SK-N-SH treated with all-trans-retinoic acid at 6 μM for 48 hours (cell line): Measurements from ENCODE around the gene MAP3K6.

ENCODE experiments used
- ATAC-seq: fragments of 200-7000 bp; cut with Tn5 transposase; 3 replicates; pipeline ENCODE4 v1.9.1; 2020; ENCODE audit warnings: mild to moderate bottlenecking, moderate library complexity
- ARNTL ChIP-seq: fragments of 450-650 bp; formaldehyde crosslinking; IDR thresholded peaks from 2 replicates; pipeline ENCODE4 v1.5.0; 2020; ENCODE audit warnings: low read depth, mild to moderate bottlenecking, moderate library complexity, borderline replicate concordance
- BACH2 ChIP-seq: fragments of 250-450 bp; sonication (Bioruptor Pico); IDR thresholded peaks from 2 replicates; pipeline ENCODE4 v1.9.0; 2021; ENCODE audit warnings: mild to moderate bottlenecking, borderline replicate concordance
- CSDC2 ChIP-seq: fragments of 250-450 bp; sonication (Bioruptor Pico); IDR thresholded peaks from 2 replicates; pipeline ENCODE4 v1.5.0; 2020; ENCODE audit warnings: mild to moderate bottlenecking, moderate library complexity
- CSRNP3 ChIP-seq: fragments of 250-450 bp; sonication (Bioruptor Pico); IDR thresholded peaks from 2 replicates; pipeline ENCODE4 v1.5.1; 2021; ENCODE audit warnings: mild to moderate bottlenecking, moderate library complexity
- ESRRG ChIP-seq: fragments of 250-450 bp; sonication (Bioruptor Pico); IDR thresholded peaks from 2 replicates; pipeline ENCODE4 v1.6.1; 2021; ENCODE audit warnings: mild to moderate bottlenecking
- GLIS3 ChIP-seq: fragments of 250-450 bp; sonication (Bioruptor Pico); IDR thresholded peaks from 2 replicates; pipeline ENCODE4 v1.5.0; 2020; ENCODE audit warnings: mild to moderate bottlenecking, moderate library complexity
- ISL1 ChIP-seq: fragments of 250-450 bp; sonication (Bioruptor Pico); IDR thresholded peaks from 2 replicates; pipeline ENCODE4 v2.1.2; 2022; ENCODE audit warnings: mild to moderate bottlenecking, moderate library complexity
- PATZ1 ChIP-seq: fragments of 250-450 bp; sonication (Bioruptor Pico); IDR thresholded peaks from 2 replicates; pipeline ENCODE4 v1.8.0; 2020; ENCODE audit warnings: mild to moderate bottlenecking, moderate library complexity, borderline replicate concordance
- POU6F1 ChIP-seq: fragments of 250-450 bp; sonication (Bioruptor Pico); IDR thresholded peaks from 2 replicates; pipeline ENCODE4 v1.8.0; 2021; ENCODE audit warnings: low read depth, mild to moderate bottlenecking, moderate library complexity, borderline replicate concordance
- PPARA ChIP-seq: fragments of 250-450 bp; sonication (Bioruptor Pico); IDR thresholded peaks from 2 replicates; pipeline ENCODE4 v1.5.0; 2020; ENCODE audit warnings: mild to moderate bottlenecking, borderline replicate concordance
- RARB ChIP-seq: fragments of 250-450 bp; sonication (Bioruptor Pico); IDR thresholded peaks from 2 replicates; pipeline ENCODE4 v1.8.0; 2021; ENCODE audit warnings: mild to moderate bottlenecking, moderate library complexity
- SNAI2 ChIP-seq: fragments of 250-450 bp; sonication (Bioruptor Pico); IDR thresholded peaks from 2 replicates; pipeline ENCODE4 v1.5.0; 2020; ENCODE audit warnings: mild to moderate bottlenecking, moderate library complexity
- TCF4 ChIP-seq: fragments of 250-450 bp; sonication (Bioruptor Pico); IDR thresholded peaks from 2 replicates; pipeline ENCODE4 v1.8.0; 2021; ENCODE audit warnings: mild to moderate bottlenecking, moderate library complexity, borderline replicate concordance
- TOX ChIP-seq: fragments of 250-450 bp; sonication (Bioruptor Pico); IDR thresholded peaks from 2 replicates; pipeline ENCODE4 v1.8.0; 2021; ENCODE audit warnings: mild to moderate bottlenecking, moderate library complexity, borderline replicate concordance
- TSHZ2 ChIP-seq: fragments of 250-450 bp; sonication (Bioruptor Pico); IDR thresholded peaks from 2 replicates; pipeline ENCODE4 v1.5.0; 2020; ENCODE audit warnings: mild to moderate bottlenecking, moderate library complexity
- ZC3H10 ChIP-seq: fragments of 250-450 bp; sonication (Bioruptor Pico); IDR thresholded peaks from 2 replicates; pipeline ENCODE4 v1.5.1; 2021; ENCODE audit warnings: mild to moderate bottlenecking, moderate library complexity
- ZFP3 ChIP-seq: fragments of 250-450 bp; sonication (Bioruptor Pico); IDR thresholded peaks from 2 replicates; pipeline ENCODE4 v1.5.0; 2020; ENCODE audit warnings: mild to moderate bottlenecking, moderate library complexity
- ZFP30 ChIP-seq: fragments of 450-650 bp; formaldehyde crosslinking; IDR thresholded peaks from 2 replicates; pipeline ENCODE4 v1.5.0; 2022; ENCODE audit warnings: mild to moderate bottlenecking, moderate library complexity
- ZNF565 ChIP-seq: fragments of 450-650 bp; formaldehyde crosslinking; conservative IDR thresholded peaks from 2 replicates; pipeline ENCODE4 v1.5.0; 2020; ENCODE audit warnings: low read depth, mild to moderate bottlenecking, moderate library complexity
- ZNF70 ChIP-seq: fragments of 450-650 bp; formaldehyde crosslinking; IDR thresholded peaks from 2 replicates; pipeline ENCODE4 v1.5.0; 2020; ENCODE audit warnings: mild to moderate bottlenecking, moderate library complexity
- ZNF8 ChIP-seq: fragments of 450-650 bp; formaldehyde crosslinking; IDR thresholded peaks from 2 replicates; pipeline ENCODE4 v1.5.0; 2020; ENCODE audit warnings: mild to moderate bottlenecking, moderate library complexity
- TF ChIP-seq, protein P1 (sequence below): fragments of 250-450 bp; sonication (Bioruptor Pico); IDR thresholded peaks from 2 replicates; pipeline ENCODE4 v1.5.1; 2020; ENCODE audit warnings: low read depth, mild to moderate bottlenecking, moderate library complexity

The MAP3K6 gene

DNA sequence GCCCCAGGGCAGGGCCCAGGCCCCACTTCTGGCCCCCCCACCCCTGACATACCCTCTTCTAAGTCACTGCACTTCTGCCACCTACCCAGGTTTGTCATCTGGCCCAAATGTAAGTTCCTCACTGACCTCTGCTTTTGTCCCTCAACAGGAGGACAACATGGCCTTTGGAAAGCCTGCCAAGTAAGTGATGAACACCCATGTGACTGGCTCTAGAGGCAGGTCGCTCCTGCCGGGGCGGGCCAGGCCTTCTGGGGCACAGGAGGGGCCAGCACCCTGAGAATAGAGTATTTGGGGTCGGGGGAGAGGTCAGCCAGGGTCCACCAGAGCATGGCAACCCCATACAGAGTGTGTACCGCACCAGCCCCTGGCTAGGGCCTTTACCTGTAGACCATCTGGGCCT, 34.8 kb downstream of the MAP3K6 start:
- ATAC-seq: no peak
- no peak for TF ChIP-seq TOX (CRISPR knock-in tag)
- TF ChIP-seq PATZ1: no peak
- TF ChIP-seq GLIS3 (CRISPR knock-in tag): no peak
- no peak for TF ChIP-seq TSHZ2 (CRISPR knock-in tag)
- no peak for TF ChIP-seq TCF4 (CRISPR knock-in tag)
- TF ChIP-seq ARNTL: no peak
- TF ChIP-seq BACH2: no peak
- TF ChIP-seq, protein P1, sequence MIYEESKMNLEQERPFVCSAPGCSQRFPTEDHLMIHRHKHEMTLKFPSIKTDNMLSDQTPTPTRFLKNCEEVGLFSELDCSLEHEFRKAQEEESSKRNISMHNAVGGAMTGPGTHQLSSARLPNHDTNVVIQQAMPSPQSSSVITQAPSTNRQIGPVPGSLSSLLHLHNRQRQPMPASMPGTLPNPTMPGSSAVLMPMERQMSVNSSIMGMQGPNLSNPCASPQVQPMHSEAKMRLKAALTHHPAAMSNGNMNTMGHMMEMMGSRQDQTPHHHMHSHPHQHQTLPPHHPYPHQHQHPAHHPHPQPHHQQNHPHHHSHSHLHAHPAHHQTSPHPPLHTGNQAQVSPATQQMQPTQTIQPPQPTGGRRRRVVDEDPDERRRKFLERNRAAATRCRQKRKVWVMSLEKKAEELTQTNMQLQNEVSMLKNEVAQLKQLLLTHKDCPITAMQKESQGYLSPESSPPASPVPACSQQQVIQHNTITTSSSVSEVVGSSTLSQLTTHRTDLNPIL (CRISPR knock-in tag): no peak
- TF ChIP-seq ZNF565 (CRISPR knock-in tag): no peak
- no peak for TF ChIP-seq RARB
- no peak for TF ChIP-seq POU6F1 (CRISPR knock-in tag)
- no peak for TF ChIP-seq ZNF70 (CRISPR knock-in tag)
- TF ChIP-seq ZFP30 (CRISPR knock-in tag): no peak
- TF ChIP-seq ESRRG (CRISPR knock-in tag): no peak

GRCh38 chr1:27331426-27331825, 35.3 kb downstream of the MAP3K6 start:
- TF ChIP-seq TCF4 (CRISPR knock-in tag) (no peak), PPARA (CRISPR knock-in tag) (no peak), PATZ1 (no peak), ZFP3 (CRISPR knock-in tag) (no peak), ZNF565 (CRISPR knock-in tag) (no peak), POU6F1 (CRISPR knock-in tag) (no peak), ZNF8 (CRISPR knock-in tag) (no peak), ISL1 (CRISPR knock-in tag) (no peak), CSDC2 (CRISPR knock-in tag) (no peak), ZC3H10 (CRISPR knock-in tag) (no peak), GLIS3 (CRISPR knock-in tag) (no peak), CSRNP3 (CRISPR knock-in tag) (no peak), SNAI2 (CRISPR knock-in tag) (no peak), TOX (CRISPR knock-in tag) (no peak), BACH2 (no peak), ESRRG (CRISPR knock-in tag) (no peak), RARB (no peak)
- TF ChIP-seq, protein P1 (CRISPR knock-in tag): no peak
- no peak for ATAC-seq
